ENCODE measurements around the gene KHDC4.
"Not testable (repeated sequence)": the region's sequence is repeated elsewhere in the genome, so short reads cannot be mapped to it uniquely, and the experiment has no call there.

The KHDC4 gene

DNA sequence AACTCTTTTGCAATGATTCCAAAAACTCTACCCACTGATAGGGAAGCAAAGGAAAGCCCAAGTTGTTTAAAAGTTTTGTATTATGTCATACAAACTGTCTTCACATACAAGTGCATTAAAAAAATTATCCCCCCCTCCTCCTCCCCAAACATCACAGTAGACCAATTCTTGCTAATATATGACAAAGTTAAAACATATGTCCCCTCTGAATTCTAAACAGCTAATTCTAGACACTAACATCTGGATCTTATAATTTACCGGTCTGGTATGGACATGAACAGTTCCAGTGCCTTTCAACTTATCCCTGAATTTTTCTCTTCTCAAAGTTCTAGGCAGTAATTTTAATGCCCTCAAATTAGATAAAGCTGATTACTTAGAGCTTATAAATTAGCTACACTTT, 36.5 kb downstream of the KHDC4 start:
- DNase-seq: no peak

DNA sequence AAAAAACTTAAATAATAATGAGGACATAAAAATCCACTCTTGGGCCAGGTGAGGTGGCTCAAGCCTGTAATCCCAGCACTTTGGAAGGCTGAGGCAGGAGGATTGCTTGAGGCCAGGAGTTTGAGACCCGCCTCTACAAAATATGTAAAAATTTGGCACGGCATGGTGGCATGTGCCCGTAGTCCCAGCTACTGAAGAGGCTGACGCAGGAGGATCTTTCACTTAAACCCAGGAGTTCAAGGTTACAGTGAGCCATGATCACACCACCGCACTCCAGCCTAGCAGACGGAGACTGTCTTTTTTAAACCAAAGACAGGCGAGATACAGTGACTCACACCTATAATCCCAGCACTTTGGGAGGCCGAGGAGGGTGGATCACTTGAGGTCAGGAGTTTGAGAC, 37.7 kb downstream of the KHDC4 start:
- DNase-seq: not testable (repeated sequence)

DNA sequence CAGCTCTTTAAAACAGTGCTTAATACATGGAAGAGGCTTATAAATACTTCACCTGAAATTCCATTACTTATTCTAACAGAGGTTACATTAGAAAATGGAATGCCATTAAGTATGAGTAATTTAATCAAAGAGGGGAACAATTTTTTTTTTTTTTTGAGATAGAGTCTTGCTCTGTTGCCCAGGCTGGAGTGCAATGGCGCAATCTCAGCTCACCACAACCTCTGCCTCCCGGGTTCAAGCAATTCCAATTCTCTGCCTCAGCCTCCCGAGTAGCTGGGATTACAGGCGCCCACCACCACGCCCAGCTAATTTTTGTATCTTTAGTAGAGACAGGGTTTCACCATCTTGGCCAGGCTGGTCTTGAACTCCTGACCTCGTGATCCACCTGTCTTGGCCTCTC, 38.6 kb downstream of the KHDC4 start:
- not testable (repeated sequence) for DNase-seq

DNA sequence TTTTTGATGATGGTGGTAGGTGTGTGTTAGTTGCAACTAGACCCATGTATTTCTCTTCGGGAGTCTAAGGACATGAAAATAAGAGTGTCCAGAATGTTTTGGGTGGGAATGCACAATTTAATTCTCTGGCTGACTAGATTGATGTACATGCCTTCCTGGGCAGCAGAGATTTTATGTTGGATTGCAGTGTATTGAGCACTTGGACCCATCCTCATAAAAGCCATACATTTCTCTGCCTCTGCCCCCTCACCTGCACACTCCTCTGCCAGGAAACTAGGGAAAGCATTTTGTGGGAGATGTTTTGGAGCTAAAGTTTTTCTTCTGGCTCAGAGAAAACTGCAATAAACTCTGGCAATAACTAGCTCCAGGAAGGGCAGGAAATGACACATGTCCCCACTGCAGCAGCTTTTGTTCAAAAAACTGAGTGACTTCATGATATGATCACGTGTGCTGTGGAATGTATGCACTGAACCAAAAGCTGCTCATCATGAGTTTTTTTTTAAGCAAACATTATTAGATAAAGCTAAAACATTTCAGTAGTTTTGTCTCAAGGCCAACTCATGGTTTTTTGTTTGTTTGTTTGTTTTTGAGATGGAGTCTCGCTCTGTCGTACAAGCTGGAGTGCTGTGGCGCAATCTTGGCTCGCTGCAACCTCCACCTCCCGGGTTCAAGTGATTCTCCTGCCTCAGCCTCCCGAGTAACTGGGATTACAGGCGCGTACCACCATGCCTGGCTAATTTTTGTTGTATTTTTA, 40.6 kb downstream of the KHDC4 start:
- DNase-seq: peak; percentile 42

DNA sequence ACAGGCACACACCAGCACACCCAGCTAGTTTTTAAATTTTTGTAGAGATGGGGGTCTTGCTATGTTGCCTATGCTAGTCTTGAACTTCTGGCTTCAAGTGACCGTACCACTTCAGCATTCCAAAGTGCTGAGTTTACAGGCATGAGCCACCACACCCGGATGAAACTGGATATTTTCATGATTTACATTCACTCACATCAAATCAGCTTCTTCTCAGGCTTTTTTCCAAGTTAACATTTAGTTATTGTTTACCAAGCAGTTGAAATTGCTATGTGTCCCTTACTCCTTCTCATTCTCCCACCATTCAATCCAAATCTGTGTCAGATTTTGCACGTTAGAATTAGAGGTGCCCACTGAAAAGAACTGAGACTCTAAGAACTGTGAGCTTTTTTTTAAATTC, 41.4 kb downstream of the KHDC4 start:
- DNase-seq: no peak

DNA sequence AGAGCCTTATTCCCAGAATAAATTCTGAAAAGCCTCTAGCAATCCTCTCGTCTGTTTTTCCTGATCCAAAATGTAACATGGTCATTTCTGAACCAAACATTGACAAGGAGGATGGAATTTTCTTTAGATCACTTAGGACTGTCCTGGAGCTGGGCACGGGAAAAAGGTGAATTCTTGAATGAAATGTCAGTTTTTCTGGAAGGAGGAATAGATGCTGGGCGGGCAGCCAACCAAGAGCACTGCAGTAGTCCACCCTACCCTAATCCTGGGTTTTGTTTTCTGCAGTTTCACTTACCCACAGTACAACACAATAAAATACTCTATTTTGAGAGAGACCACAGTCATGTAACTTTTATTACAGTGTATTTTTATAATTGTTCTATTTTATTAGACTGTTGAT, 44.0 kb downstream of the KHDC4 start:
- DNase-seq: no peak

DNA sequence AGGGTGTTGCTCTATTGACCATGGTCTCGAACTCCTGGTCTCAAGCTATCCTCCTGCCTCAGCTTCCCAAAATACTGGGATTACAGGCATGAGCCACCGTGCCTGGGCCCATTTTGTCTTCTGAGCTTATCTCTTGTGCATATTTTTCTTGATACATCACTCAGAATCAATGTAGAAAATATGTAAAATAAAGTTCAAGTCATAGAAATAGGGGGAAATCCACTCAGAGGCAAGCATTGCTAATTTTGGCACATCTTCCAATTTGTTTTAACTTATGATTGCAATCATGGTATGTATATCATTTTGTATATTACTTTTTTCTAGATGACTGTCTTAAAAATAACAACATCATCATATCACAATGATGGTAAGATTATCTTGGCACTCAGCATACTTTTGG, 44.6 kb downstream of the KHDC4 start:
- DNase-seq: no peak

DNA sequence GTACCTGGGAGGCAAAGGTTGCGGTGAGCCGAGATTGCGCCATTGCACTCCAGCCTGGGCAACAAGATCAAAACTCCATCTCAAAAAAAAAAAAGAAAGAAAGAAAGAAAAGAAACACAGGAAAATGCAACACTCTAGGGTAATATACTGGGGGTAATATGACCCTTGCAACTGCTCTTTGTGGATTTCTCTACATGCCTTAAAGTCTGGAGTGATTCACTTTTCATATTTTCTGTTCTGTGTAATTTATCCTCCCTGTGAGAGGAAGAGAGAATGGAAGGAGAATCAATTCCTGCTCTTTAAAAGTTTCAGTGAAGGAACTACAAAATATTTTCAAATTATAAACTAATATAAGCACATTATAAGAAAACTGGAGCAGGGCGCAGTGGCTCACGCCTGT, 45.7 kb downstream of the KHDC4 start:
- no peak for DNase-seq

DNA sequence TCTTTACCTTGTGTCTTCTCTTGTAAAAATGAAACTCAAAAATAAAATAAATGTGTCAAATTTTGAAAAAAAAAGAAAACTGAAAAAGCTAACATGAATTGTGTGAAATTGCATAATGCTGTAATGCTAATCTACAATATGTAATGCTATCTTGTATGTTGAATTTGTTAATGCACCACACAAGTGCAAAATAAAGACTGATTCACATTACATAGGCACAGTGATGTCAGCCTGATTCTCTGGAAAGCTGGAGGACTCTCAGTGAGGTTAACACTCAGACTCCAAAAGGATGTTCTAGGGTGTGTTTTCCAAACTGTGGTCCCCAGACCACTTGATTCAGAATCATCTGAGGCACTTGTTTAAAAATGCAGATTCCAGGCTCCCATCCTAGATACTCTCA, 49.2 kb downstream of the KHDC4 start:
- no peak for DNase-seq

DNA sequence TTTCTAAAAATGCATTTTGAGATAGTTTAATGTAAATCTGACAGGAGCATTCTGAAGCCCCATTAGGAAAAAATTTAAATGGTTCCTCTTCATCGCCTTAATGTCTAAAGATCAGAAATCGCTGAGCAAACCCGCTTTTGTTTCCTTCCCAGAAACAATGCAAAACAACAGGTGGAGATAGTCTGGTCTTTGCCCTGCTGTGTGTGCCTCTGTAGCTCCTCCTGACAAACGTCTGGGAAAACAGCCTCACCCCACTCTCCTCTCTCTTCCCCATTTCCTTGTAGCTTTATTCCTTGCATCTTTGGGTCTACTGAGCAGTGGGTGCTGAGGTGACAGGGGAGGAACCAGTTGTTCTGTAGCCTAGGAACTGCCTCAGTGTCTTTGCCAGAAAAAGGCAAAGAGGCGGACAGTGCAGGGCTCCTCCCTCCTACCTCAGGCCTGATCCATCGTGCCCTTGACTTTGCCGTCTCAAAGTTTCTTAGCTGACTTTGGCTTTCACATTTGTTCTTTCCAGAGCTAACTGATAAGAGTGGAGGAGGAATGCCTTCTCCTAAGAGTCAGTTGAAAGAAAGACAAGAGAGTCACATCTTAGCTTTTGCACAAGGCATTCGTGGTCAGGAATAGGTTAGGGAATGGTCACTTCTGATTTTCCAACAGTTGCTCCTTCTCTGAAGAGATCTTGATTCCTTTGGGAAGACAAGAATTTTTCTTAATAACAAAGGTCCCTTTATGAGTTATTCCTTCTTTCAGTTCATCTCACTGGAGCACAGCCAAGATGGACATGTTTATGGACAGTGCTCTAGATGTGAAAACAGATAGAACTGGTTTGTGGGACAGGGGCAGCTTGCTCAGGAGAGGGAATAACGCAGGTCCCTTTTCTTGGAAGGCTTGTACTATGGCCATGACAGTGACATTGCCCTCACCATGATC, 49.9 kb downstream of the KHDC4 start:
- no peak for DNase-seq

DNA sequence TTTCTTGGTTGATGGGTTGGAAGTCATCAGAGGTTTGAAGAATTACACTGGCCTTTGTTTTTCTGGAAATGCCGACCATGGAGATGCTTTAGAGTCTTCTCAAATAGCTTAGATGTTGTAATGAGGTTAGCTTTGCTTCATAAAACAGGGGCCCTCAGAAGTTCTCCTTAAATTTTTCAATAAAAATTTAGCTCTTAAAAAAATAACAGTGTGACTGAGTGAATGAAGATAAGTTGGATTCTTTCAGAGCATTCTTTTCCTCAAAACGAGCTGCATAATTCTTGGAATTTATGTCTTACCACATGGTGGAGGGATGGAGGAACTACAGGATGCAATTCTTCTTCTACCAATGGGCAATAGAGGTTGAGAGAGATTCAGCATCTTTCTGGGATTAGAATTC, 51.4 kb downstream of the KHDC4 start:
- no peak for DNase-seq

DNA sequence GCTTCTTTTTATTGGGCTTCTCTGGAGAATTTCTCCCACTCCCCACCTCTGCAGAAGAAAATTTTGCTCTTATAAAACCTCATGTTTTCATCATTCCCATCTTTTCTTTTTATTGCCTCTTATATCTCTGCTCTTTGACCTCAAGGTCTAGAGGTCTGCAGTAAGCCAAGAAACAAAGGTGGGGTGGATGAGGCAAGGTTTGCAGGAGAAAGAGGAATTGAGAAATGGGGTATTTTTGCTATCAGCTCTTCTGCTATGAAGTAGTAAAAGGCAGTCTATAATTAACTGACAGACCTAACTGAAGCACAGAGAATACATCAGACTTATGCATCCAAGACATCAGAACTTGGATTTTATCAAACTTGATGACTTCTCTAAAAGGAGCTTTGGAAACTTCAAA, 52.0 kb downstream of the KHDC4 start:
- DNase-seq: no peak

DNA sequence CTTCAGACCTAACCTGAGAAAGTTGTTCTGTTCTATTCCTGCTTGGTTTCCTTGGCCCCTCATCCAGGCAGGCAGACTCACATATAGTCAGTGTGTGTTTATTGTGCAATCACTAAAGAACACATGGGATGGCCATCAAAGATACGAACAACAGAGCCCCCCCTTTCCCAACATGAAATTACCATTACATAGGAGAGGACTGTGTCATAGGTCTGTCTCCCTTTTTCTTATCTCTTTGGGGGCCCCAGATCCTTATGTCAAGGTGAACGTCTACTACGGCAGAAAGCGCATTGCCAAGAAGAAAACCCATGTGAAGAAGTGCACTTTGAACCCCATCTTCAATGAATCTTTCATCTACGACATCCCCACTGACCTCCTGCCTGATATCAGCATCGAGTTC, 53.3 kb downstream of the KHDC4 start:
- no peak for DNase-seq

DNA sequence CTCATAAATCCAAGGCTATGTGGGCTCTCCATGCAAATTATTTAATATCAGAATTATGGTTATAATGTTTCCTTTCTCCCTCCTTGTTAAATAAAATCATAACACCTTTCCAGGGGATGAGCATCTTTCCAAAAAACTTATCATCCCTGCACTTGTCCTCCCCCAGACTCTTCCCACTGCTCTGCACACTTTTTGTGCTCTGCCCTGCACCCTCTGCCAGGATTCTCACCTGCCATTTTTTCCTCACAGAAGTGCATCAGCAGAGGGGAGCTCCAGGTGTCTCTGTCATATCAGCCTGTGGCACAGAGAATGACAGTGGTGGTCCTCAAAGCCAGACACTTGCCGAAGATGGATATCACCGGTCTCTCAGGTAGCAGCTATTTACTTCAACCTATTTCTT, 54.0 kb downstream of the KHDC4 start:
- no peak for DNase-seq

DNA sequence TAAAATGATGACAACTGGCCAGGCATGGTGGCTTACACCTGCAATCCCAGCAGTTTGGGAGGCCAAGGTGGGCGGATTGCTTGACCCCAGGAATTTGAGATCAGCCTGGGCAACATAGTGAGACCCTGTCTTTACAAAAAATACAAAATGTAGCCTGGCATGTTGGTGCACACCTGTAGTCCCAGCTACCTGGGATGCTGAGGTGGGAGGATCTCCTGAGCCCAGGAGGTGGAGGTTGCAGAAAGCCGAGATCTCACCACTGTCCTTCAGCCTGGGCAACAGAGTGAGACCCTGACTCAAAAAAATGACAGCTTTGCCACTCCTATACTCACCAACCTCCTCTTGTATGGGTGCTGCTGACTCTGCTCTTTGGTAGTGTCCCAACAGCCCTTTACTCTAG, 56.3 kb downstream of the KHDC4 start:
- DNase-seq: no peak

DNA sequence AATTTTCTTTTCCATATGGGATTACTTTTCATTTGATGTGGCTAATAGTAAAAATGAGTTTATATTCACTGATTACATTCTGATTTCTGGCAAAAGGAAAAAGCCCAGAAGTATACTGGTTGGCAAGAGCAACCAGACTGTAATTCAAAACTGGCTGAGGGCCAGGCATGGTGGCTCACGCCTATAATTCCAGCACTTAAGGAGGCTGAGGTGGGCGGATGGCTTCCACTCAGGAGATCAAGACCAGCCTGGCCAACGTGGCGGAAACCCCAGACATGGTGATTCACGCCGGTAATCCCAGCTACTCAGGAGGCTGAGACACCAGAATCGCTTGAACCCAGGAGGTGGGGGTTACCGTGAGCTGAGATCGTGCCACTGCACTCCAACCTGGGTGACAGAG, 60.4 kb downstream of the KHDC4 start:
- no peak for DNase-seq

DNA sequence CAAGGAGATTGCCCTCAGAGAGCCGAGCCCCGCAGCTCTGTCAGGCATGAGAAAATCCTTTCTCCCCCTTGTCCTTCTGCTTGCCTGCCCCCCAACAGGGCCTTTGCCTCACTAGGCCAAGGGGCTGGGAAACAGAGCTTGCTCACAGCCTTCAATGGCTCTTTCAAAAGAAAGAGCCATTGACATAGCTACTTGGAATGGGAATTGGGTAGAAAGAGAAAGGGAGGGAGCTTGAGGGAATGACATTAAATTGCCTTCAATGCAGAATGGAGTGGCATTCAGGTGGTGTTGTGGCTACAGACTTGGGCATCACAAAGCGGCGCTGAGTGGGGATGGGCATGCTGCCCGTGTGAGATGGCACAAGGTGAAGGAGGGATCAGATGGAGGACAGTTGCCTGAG, 61.7 kb downstream of the KHDC4 start:
- DNase-seq: no peak

DNA sequence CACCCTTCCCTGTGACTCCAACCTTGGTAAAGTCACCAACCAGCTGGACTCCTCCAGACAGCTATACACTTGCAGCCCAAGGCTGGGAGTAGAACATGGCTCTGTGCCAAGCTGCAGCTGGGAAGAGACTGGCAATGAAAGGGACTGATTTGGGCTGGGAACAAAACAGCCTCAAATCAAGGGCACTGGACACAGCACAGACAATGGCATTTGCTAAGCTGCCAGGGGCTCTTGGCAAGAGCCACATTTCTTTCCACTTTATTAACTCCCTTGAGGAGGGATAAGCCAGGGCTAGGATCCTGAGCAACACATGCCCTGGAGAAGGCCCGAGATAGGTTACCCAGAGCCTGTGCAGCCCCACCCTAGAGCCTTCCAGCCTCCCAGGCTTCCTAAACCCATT, 62.8 kb downstream of the KHDC4 start:
- no peak for DNase-seq

DNA sequence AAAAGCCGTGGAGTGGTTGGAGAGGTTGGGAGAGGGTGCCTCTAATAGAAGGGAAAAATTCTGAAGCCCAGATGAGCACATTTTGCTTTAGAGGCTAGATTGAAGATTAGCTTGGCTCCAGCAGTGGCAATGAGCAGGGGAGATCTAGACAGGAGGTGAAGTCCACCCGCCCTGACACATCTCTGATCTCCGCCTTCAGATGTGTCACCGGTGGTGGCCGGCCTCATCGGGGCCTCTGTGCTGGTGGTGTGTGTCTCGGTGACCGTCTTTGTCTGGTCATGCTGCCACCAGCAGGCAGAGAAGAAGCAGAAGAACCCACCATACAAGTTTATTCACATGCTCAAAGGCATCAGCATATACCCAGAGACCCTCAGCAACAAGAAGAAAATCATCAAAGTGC, 66.4 kb downstream of the KHDC4 start:
- DNase-seq: no peak

DNA sequence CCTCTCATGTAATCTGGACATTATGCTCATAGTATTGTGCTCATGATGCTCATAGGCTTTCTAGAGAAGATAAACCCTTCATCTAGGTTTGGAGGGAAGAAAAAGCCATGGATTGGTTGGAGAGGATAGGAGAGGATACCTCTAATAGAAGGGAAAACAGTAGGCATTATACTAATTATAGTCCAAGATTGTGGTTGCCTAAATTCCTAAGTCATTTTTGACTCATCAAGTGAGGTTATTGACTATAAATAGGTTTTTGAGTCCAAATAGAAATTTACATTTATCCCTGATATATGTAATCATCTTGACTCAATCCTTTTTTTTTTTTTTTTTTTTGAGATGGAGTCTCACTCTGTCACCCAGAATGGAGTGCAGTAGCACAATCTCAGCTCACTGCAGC, 69.8 kb downstream of the KHDC4 start:
- no peak for DNase-seq
